Neuronal stem cell (in vitro differentiated cells): ENCODE results near the gene MYH7B.

Source experiments
- DNase-seq: peaks from one replicate; pipeline ENCODE4 v3.0.0-alpha.2; 2013; ENCODE audit warnings: low spot score
- H2AFZ ChIP-seq: one replicate; pipeline ENCODE4 v1.6.1; 2013; ENCODE audit warnings: mild to moderate bottlenecking, low read length, inconsistent platforms
- H2AK5ac ChIP-seq: 2 replicates; pipeline ENCODE4 v1.6.1; 2013; ENCODE audit warnings: low read depth, mild to moderate bottlenecking, inconsistent platforms, low read length, moderate library complexity, mixed read lengths
- H2BK120ac ChIP-seq: 2 replicates; pipeline ENCODE4 v1.6.1; 2013; ENCODE audit warnings: low read depth, mild to moderate bottlenecking, inconsistent platforms, low read length, moderate library complexity, mixed read lengths
- H2BK12ac ChIP-seq: one replicate; pipeline ENCODE4 v1.6.1; 2013; ENCODE audit warnings: low read length, inconsistent platforms
- H2BK15ac ChIP-seq: 2 replicates; pipeline ENCODE4 v1.6.1; 2013; ENCODE audit warnings: mild to moderate bottlenecking, low read length, inconsistent platforms, mixed read lengths
- H2BK5ac ChIP-seq: one replicate; pipeline ENCODE4 v1.6.1; 2013; ENCODE audit warnings: inconsistent platforms, mild to moderate bottlenecking, low read length, moderate library complexity
- H3K14ac ChIP-seq: one replicate; pipeline ENCODE4 v1.6.1; 2013; ENCODE audit warnings: low read length, inconsistent platforms
- H3K18ac ChIP-seq: 2 replicates; pipeline ENCODE4 v1.6.1; 2013; ENCODE audit warnings: low read length, inconsistent platforms
- H3K23ac ChIP-seq: 2 replicates; pipeline ENCODE4 v1.6.1; 2013; ENCODE audit warnings: low read depth, mild to moderate bottlenecking, mixed read lengths, low read length, inconsistent platforms; ENCODE audit not compliant: poor library complexity
- H3K27ac ChIP-seq: replicated peaks from 3 replicates; pipeline ENCODE4 v1.5.1; 2013; ENCODE audit warnings: low read length, inconsistent platforms
- H3K27me3 ChIP-seq, 3 experiments: 2 replicates each; pipeline ENCODE4 v1.6.1; 2013; ENCODE audit warnings: low read length in 3 of 3, mild to moderate bottlenecking in 2 of 3, inconsistent platforms in 1 of 3, low read depth in 1 of 3, mixed read lengths in 1 of 3, moderate library complexity in 1 of 3; ENCODE audit not compliant: control insufficient read depth in 3 of 3, insufficient read depth in 3 of 3
- H3K36me3 ChIP-seq, 2 donors: replicated peaks in 1 of 2; 2 replicates each; pipeline ENCODE4 v1.6.1; 2013; ENCODE audit warnings: low read length in 2 of 2; ENCODE audit not compliant: control insufficient read depth in 2 of 2, insufficient read depth in 2 of 2
- H3K4ac ChIP-seq: 2 replicates; pipeline ENCODE4 v1.6.1; 2013; ENCODE audit warnings: inconsistent platforms, mild to moderate bottlenecking, low read length, moderate library complexity
- H3K4me1 ChIP-seq, 2 donors: 1 replicate in 1 of 2; 2 replicates in 1 of 2; pipeline ENCODE4 v1.6.1; 2013; ENCODE audit warnings: low read length in 2 of 2, low read depth in 1 of 2; ENCODE audit not compliant: control insufficient read depth in 2 of 2, insufficient read depth in 1 of 2
- H3K4me2 ChIP-seq: one replicate; pipeline ENCODE4 v1.6.1; 2013; ENCODE audit warnings: mild to moderate bottlenecking, low read length, inconsistent platforms; ENCODE audit not compliant: insufficient read depth, poor library complexity, severe bottlenecking
- H3K4me3 ChIP-seq, 2 donors: 2 replicates each; pipeline ENCODE4 v1.5.1; 2013; ENCODE audit warnings: low read length in 2 of 2, mild to moderate bottlenecking in 2 of 2, inconsistent platforms in 1 of 2, moderate library complexity in 1 of 2
- H3K79me1 ChIP-seq: one replicate; pipeline ENCODE4 v1.6.1; 2013; ENCODE audit warnings: low read depth, mild to moderate bottlenecking, inconsistent platforms, low read length, moderate library complexity
- H3K9ac ChIP-seq: one replicate; pipeline ENCODE4 v1.6.1; 2013; ENCODE audit warnings: mild to moderate bottlenecking, low read depth, low read length, inconsistent platforms; ENCODE audit not compliant: poor library complexity
- H3K9me3 ChIP-seq, 2 donors: replicated peaks in 1 of 2; 2 replicates each; pipeline versions ENCODE3 to v1.6.1; 2013; ENCODE audit warnings: low read length in 2 of 2, mild to moderate bottlenecking in 2 of 2, inconsistent platforms in 1 of 2, low read depth in 1 of 2, mixed read lengths in 1 of 2, moderate library complexity in 1 of 2; ENCODE audit not compliant: control insufficient read depth in 2 of 2, insufficient read depth in 1 of 2
- H4K8ac ChIP-seq: one replicate; pipeline ENCODE4 v1.6.1; 2013; ENCODE audit warnings: low read depth, mild to moderate bottlenecking, inconsistent platforms, low read length, moderate library complexity
- H4K91ac ChIP-seq: one replicate; pipeline ENCODE4 v1.6.1; 2013; ENCODE audit warnings: low read length, low read depth, mild to moderate bottlenecking, inconsistent platforms; ENCODE audit not compliant: poor library complexity
- WGBS, 2 donors: extraction: QIAGEN DNeasy Blood & Tissue Kit; methylation state at CpG; one replicate each; pipeline ENCODE4 v1.1.7; 2013; ENCODE audit warnings: missing lambda C conversion rate in 2 of 2, mixed read lengths in 1 of 2; ENCODE audit not compliant: insufficient read length in 2 of 2, insufficient replicate concordance in 1 of 2; ENCODE audit errors: extremely low coverage in 2 of 2; 5-methylcytosine and 5-hydroxymethylcytosine counted together

MYH7B gene

GRCh38 chr20:34926581-34926980 lies 29.1 kb upstream of the MYH7B start:
- Histone ChIP-seq H4K8ac (no peak overlapping the region), H3K4me1 (no peaks in the 10 kb centered on the region), H3K27ac (no peak overlapping the region), H3K18ac (no peak overlapping the region), H3K4ac (no peak overlapping the region), H2BK120ac (no peak overlapping the region), H3K36me3 (peaks cover 32 to 94% of the 10 kb centered on the region in 2 donors), H3K23ac (no peak overlapping the region), H2AK5ac (no peak overlapping the region), H4K91ac (no peak overlapping the region), H2BK12ac (no peak overlapping the region), H3K79me1 (no peaks in the 10 kb centered on the region), H3K9me3 (peaks cover 0 to 10% of the 10 kb centered on the region in 2 donors), H2BK15ac (no peak overlapping the region), H3K4me3 (no peak overlapping the region), H3K4me2 (no peak overlapping the region), H2AFZ (no peak overlapping the region), H3K14ac (no peak overlapping the region), H2BK5ac (no peak overlapping the region), H3K9ac (no peak overlapping the region), H3K27me3 (no peaks in the 10 kb centered on the region)
- WGBS, 2 donors: no CpG with 5 or more reads among the region's 1 CpG
- DNase-seq: no peak

- H3K36me3 ChIP-seq: peaks cover 33 to 94% of the 10 kb centered on the region in 2 donors
- no peak for DNase-seq
- no peak overlapping the region for H2BK12ac ChIP-seq
Observed at GRCh38 chr20:34927736-34928135, 27.9 kb upstream of the MYH7B start.

GRCh38 chr20:34928411-34928810 lies 27.3 kb upstream of the MYH7B start:
- Histone ChIP-seq H3K18ac (no peak overlapping the region), H3K9me3 (peaks cover 0 to 2% of the 10 kb centered on the region in 2 donors), H3K9ac (no peak overlapping the region), H3K36me3 (peaks cover 29 to 92% of the 10 kb centered on the region in 2 donors), H4K91ac (no peak overlapping the region), H3K27ac (no peak overlapping the region), H3K79me1 (no peaks in the 10 kb centered on the region), H2BK12ac (no peak overlapping the region), H2BK5ac (no peak overlapping the region), H3K4me2 (no peak overlapping the region), H2AFZ (no peak overlapping the region), H2BK15ac (no peak overlapping the region), H2BK120ac (no peak overlapping the region), H3K27me3 (no peaks in the 10 kb centered on the region), H3K4me1 (no peaks in the 10 kb centered on the region), H4K8ac (no peak overlapping the region), H2AK5ac (no peak overlapping the region), H3K4me3 (no peak overlapping the region), H3K4ac (no peak overlapping the region), H3K23ac (no peak overlapping the region), H3K14ac (no peak overlapping the region)
- no peak for DNase-seq
- WGBS, 2 donors: no CpG with 5 or more reads among the region's 2 CpGs

More at GRCh38 chr20:34927736-34928135, 27.9 kb upstream of the MYH7B start:
- Histone ChIP-seq H3K4me1 (no peaks in the 10 kb centered on the region), H3K4ac (no peak overlapping the region), H2BK120ac (no peak overlapping the region), H3K18ac (no peak overlapping the region), H2BK5ac (no peak overlapping the region), H2AFZ (no peak overlapping the region), H3K14ac (no peak overlapping the region), H3K9me3 (peaks cover 0 to 7% of the 10 kb centered on the region in 2 donors), H3K27me3 (no peaks in the 10 kb centered on the region), H4K8ac (no peak overlapping the region), H3K9ac (no peak overlapping the region), H3K4me2 (no peak overlapping the region), H3K27ac (no peak overlapping the region), H4K91ac (no peak overlapping the region), H2AK5ac (no peak overlapping the region), H3K23ac (no peak overlapping the region), H2BK15ac (no peak overlapping the region), H3K4me3 (no peak overlapping the region), H3K79me1 (no peaks in the 10 kb centered on the region)
- no CpG with 5 or more reads among the region's 1 CpG for WGBS, 2 donors

GRCh38 chr20:34931771-34932170 lies 23.9 kb upstream of the MYH7B start:
- H2BK120ac ChIP-seq: no peak overlapping the region
- no peak overlapping the region for H2AFZ ChIP-seq
- no peak overlapping the region for H3K18ac ChIP-seq
- no peak overlapping the region for H2BK12ac ChIP-seq
- H2AK5ac ChIP-seq: no peak overlapping the region
- no peak for DNase-seq
- H3K27me3 ChIP-seq: no peaks in the 10 kb centered on the region
- H3K23ac ChIP-seq: no peak overlapping the region
- no peaks in the 10 kb centered on the region for H3K9me3 ChIP-seq
- H3K4me3 ChIP-seq: no peak overlapping the region
- H2BK15ac ChIP-seq: no peak overlapping the region
- no peak overlapping the region for H4K8ac ChIP-seq
- no peak overlapping the region for H3K4ac ChIP-seq
- H3K14ac ChIP-seq: no peak overlapping the region
- H3K36me3 ChIP-seq: peaks cover 23 to 88% of the 10 kb centered on the region in 2 donors
- H4K91ac ChIP-seq: no peak overlapping the region
- H3K9ac ChIP-seq: no peak overlapping the region
- H3K4me2 ChIP-seq: no peak overlapping the region
- WGBS, 2 donors: no CpG with 5 or more reads among the region's 7 CpGs
- H2BK5ac ChIP-seq: no peak overlapping the region
- H3K27ac ChIP-seq: no peak overlapping the region
- no peaks in the 10 kb centered on the region for H3K4me1 ChIP-seq
- H3K79me1 ChIP-seq: no peaks in the 10 kb centered on the region
